Fibroblast of lung (primary cell): ENCODE results near the gene ADGRF5.

ENCODE experiments used
- EZH2 ChIP-seq: IDR thresholded peaks from 2 replicates; pipeline ENCODE4 v1.5.1; 2012; ENCODE audit warnings: low read length, control low read depth, mild to moderate bottlenecking; ENCODE audit errors: missing control alignments
- TF ChIP-seq, protein P1 (sequence below), 2 donors: IDR thresholded peaks in 1 of 2; conservative IDR thresholded peaks in 1 of 2; 1 replicate in 1 of 2; 2 replicates in 1 of 2; pipeline ENCODE4 v1.5.1; 2011 to 2012; ENCODE audit warnings: low read length in 2 of 2, control low read depth in 1 of 2, inconsistent platforms in 1 of 2, low read depth in 1 of 2, mild to moderate bottlenecking in 1 of 2

DNA sequence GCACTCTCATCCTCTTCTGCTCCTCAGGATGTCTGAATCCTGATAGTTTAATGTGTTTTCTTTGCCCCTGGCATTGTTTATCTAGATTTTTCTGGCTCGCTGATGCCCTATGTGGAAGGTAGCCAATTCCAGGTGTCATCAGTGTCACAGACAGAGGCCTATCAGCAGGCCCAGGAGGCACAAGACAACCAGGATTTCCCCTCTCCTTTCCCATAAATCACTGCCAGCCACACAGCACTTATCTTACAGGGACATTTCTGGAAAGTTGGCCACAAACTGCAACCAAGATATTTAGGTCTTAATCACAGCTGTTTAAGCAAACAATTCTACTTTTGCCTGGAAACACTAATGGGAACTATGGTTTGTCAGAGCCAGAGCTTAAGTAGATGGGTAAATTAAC is 28.1 kb downstream of the ADGRF5 start:
- TF ChIP-seq, protein P1, sequence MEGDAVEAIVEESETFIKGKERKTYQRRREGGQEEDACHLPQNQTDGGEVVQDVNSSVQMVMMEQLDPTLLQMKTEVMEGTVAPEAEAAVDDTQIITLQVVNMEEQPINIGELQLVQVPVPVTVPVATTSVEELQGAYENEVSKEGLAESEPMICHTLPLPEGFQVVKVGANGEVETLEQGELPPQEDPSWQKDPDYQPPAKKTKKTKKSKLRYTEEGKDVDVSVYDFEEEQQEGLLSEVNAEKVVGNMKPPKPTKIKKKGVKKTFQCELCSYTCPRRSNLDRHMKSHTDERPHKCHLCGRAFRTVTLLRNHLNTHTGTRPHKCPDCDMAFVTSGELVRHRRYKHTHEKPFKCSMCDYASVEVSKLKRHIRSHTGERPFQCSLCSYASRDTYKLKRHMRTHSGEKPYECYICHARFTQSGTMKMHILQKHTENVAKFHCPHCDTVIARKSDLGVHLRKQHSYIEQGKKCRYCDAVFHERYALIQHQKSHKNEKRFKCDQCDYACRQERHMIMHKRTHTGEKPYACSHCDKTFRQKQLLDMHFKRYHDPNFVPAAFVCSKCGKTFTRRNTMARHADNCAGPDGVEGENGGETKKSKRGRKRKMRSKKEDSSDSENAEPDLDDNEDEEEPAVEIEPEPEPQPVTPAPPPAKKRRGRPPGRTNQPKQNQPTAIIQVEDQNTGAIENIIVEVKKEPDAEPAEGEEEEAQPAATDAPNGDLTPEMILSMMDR (conservative IDR thresholded peaks at IDR 0.05 in 1 of 2, IDR thresholded peaks at IDR 0.05 in 1 of 2; ENCODE audit: low read depth in 1 of 2, low read length in 2 of 2): no peak
- TF ChIP-seq EZH2: no peak
